Endodermal cell (in vitro differentiated cells): ENCODE measurements around the gene FGFBP3. TPM values are rescaled to one million over a fixed set of nuclear protein-coding genes. Genes with fewer than 3 reads are reported as not detected.

ENCODE experiments used
- DNase-seq: peaks from one replicate; pipeline ENCODE4 v3.0.0-alpha.2; 2017
- H3K27ac ChIP-seq: 2 replicates; pipeline ENCODE4 v1.5.1; 2013; ENCODE audit warnings: mild to moderate bottlenecking, low read depth, low read length, moderate library complexity
- H3K27me3 ChIP-seq: 2 replicates; pipeline ENCODE4 v1.6.1; 2013; ENCODE audit warnings: mild to moderate bottlenecking, low read length, moderate library complexity; ENCODE audit not compliant: insufficient read depth, control insufficient read depth, poor library complexity, severe bottlenecking
- H3K36me3 ChIP-seq: 2 replicates; pipeline ENCODE4 v1.7.0; 2013; ENCODE audit warnings: mild to moderate bottlenecking, low read length, moderate library complexity; ENCODE audit not compliant: control insufficient read depth, insufficient read depth
- H3K4me1 ChIP-seq: one replicate; pipeline ENCODE4 v1.7.0; 2013; ENCODE audit warnings: low read length; ENCODE audit not compliant: control insufficient read depth, insufficient read depth
- H3K4me3 ChIP-seq: 2 replicates; pipeline ENCODE4 v1.5.1; 2013; ENCODE audit warnings: mild to moderate bottlenecking, low read length, moderate library complexity
- H3K9ac ChIP-seq: 2 replicates; pipeline ENCODE4 v1.6.1; 2013; ENCODE audit warnings: mild to moderate bottlenecking, low read length, moderate library complexity; ENCODE audit not compliant: poor library complexity, severe bottlenecking; ENCODE audit errors: extremely low read depth
- H3K9me3 ChIP-seq: 2 replicates; pipeline ENCODE4 v1.6.1; 2013; ENCODE audit warnings: mild to moderate bottlenecking, low read length, moderate library complexity; ENCODE audit not compliant: control insufficient read depth
- H3K27ac Mint-ChIP-seq: 2 replicates; pipeline ENCODE4 v1.8.0; 2020; ENCODE audit warnings: mixed read lengths
- H3K27me3 Mint-ChIP-seq: 2 replicates; pipeline ENCODE4 v1.8.0; 2021; ENCODE audit warnings: mild to moderate bottlenecking, mixed read lengths; ENCODE audit not compliant: insufficient read depth
- H3K36me3 Mint-ChIP-seq: 2 replicates; pipeline ENCODE4 v1.8.0; 2020; ENCODE audit warnings: low read depth, mixed read lengths
- H3K4me1 Mint-ChIP-seq: 2 replicates; pipeline ENCODE4 v1.8.0; 2020; ENCODE audit warnings: mixed read lengths
- H3K4me3 Mint-ChIP-seq: 2 replicates; pipeline ENCODE4 v1.8.0; 2020; ENCODE audit warnings: mild to moderate bottlenecking, moderate library complexity, mixed read lengths
- H3K9me3 Mint-ChIP-seq: 2 replicates; pipeline ENCODE4 v1.8.0; 2020; ENCODE audit warnings: mild to moderate bottlenecking, mixed read lengths
- CTCF ChIP-seq: fragments of 200-600 bp; sonication (generic); conservative IDR thresholded peaks from 2 replicates; pipeline ENCODE4 v1.5.0; 2021; ENCODE audit warnings: antibody characterized with exemption, mild to moderate bottlenecking
- WGBS, 2 experiments: methylation state at CpG; one replicate each; pipeline versions ENCODE4 v1.1.5 to v1.1.7; 2013; ENCODE audit warnings: missing lambda C conversion rate in 2 of 2, mixed read lengths in 1 of 2; ENCODE audit not compliant: insufficient coverage in 1 of 2, insufficient read length in 1 of 2; 5-methylcytosine and 5-hydroxymethylcytosine counted together
- total RNA-seq, 2 donors: library from RNA; stranded (reverse); fragmentation: NEBNext Ultra II Directional in 1 of 2; extraction: Animal tissue kit (Norgen Biotek cat#: 25700) in 1 of 2; gene quantifications; 2 replicates in 1 of 2; 3 replicates in 1 of 2; pipeline ENCODE4 v1.2.1, GENCODE V29; 2021

FGFBP3 gene
- total RNA-seq, 2 donors from 2014 or later = 4.3 to 19.0 TPM

GRCh38 chr10:91907033-91907594 lies 2.2 kb downstream of the FGFBP3 start:
- H3K9ac ChIP-seq = no peak overlapping the region
- H3K27ac ChIP-seq = no peak overlapping the region
- H3K36me3 Mint-ChIP-seq = peaks cover 17% of the 10 kb centered on the region
- 90 to 91% methylated on average over 5 of the region's 5 CpGs for WGBS, 2 experiments
- no peak for DNase-seq
- peak overlapping the region; percentile 75 for H3K4me3 Mint-ChIP-seq
- H3K36me3 ChIP-seq = peaks cover 6% of the 10 kb centered on the region
- H3K27ac Mint-ChIP-seq = no peak overlapping the region
- no peaks in the 10 kb centered on the region for H3K27me3 ChIP-seq
- H3K9me3 Mint-ChIP-seq = no peaks in the 10 kb centered on the region
- no peaks in the 10 kb centered on the region for H3K4me1 ChIP-seq
- no peaks in the 10 kb centered on the region for H3K9me3 ChIP-seq
- TF ChIP-seq CTCF = no peak
- peaks cover 13% of the 10 kb centered on the region for H3K4me1 Mint-ChIP-seq
- H3K4me3 ChIP-seq = peak overlapping the region; percentile 78
- H3K27me3 Mint-ChIP-seq = peaks cover 3% of the 10 kb centered on the region

GRCh38 chr10:91901784-91902677 lies 7.3 kb downstream of the FGFBP3 start:
- Histone ChIP-seq H3K9me3 (no peaks in the 10 kb centered on the region), H3K4me3 (no peak overlapping the region), H3K36me3 (peaks cover 6% of the 10 kb centered on the region), H3K4me1 (no peaks in the 10 kb centered on the region), H3K27ac (peak overlapping the region; percentile 11), H3K9ac (no peak overlapping the region), H3K27me3 (no peaks in the 10 kb centered on the region)
- no peak for TF ChIP-seq CTCF
- Mint-ChIP-seq H3K4me1 (peaks cover 8% of the 10 kb centered on the region), H3K27ac (no peak overlapping the region), H3K27me3 (peaks cover under 1% of the 10 kb centered on the region), H3K36me3 (peaks cover 17% of the 10 kb centered on the region), H3K4me3 (no peak overlapping the region), H3K9me3 (no peaks in the 10 kb centered on the region)
- DNase-seq = no peak
- WGBS, 2 experiments = 44 to 60% methylated on average over 2 of the region's 2 CpGs

GRCh38 chr10:91897421-91897820 lies 11.9 kb downstream of the FGFBP3 start:
- H3K4me1 Mint-ChIP-seq = peaks cover 8% of the 10 kb centered on the region
- H3K4me3 ChIP-seq = no peak overlapping the region
- H3K4me1 ChIP-seq = no peaks in the 10 kb centered on the region
- WGBS, 2 experiments = 79 to 82% methylated on average over 8 of the region's 8 CpGs
- peak overlapping the region; percentile 16 for H3K27ac ChIP-seq
- no peak overlapping the region for H3K27ac Mint-ChIP-seq
- no peak for DNase-seq
- TF ChIP-seq CTCF = no peak
- no peaks in the 10 kb centered on the region for H3K36me3 ChIP-seq
- peaks cover 2% of the 10 kb centered on the region for H3K27me3 Mint-ChIP-seq
- no peak overlapping the region for H3K9ac ChIP-seq
- H3K27me3 ChIP-seq = no peaks in the 10 kb centered on the region
- H3K9me3 Mint-ChIP-seq = peaks cover 6% of the 10 kb centered on the region
- no peaks in the 10 kb centered on the region for H3K36me3 Mint-ChIP-seq
- H3K9me3 ChIP-seq = no peaks in the 10 kb centered on the region
- no peak overlapping the region for H3K4me3 Mint-ChIP-seq
